HCT116 (cell line): ENCODE data around the gene CEACAM18. TPM values are rescaled to one million over a fixed set of nuclear protein-coding genes. Genes with fewer than 3 reads are reported as not detected.

ENCODE experiments used
- ATAC-seq: fragments of 200-7000 bp; cut with Tn5 transposase; 2 replicates; pipeline ENCODE4 v1.9.1; 2020; ENCODE audit warnings: mild to moderate bottlenecking, moderate library complexity
- BruUV-seq: library from RNA; stranded (reverse); fragments of 400-500 nt; replicated peaks from 2 replicates; lab custom pipeline; 2021; lab: Mats Ljungman, UMichigan
- CTCF ChIA-PET: fragments of 300-600 bp; sonication (Branson Sonifier 250); formaldehyde crosslinking; loops from one replicate; lab custom pipeline; 2021; ENCODE audit warnings: antibody characterized with exemption; lab: Charles Lee
- POLR2A ChIA-PET: fragments of 300-600, 350-600 bp; sonication (Branson Sonifier 250); formaldehyde crosslinking; loops from one replicate; lab custom pipeline; 2021; ENCODE audit warnings: antibody characterized with exemption; lab: Charles Lee
- RAD21 ChIA-PET, 2 experiments: fragments of 300-600 bp; sonication (Branson Sonifier 250); formaldehyde crosslinking; loops; one replicate each; lab custom pipeline; 2023; ENCODE audit warnings: low total read pairs in 2 of 2; ENCODE audit not compliant: uncharacterized antibody in 2 of 2, unreplicated experiment in 2 of 2, low non-redundant PET in 1 of 2; lab: Charles Lee
- DNase-seq: peaks from one replicate; pipeline ENCODE4 v3.0.0-alpha.2; 2010; ENCODE audit warnings: low read depth, low spot score
- H2AFZ ChIP-seq: fragments of 200-600 bp; shearing (Covaris generic), sonication (generic); 2 replicates; pipeline ENCODE4 v1.6.1; 2017; ENCODE audit warnings: low read depth, mixed run types, mixed read lengths, antibody characterized with exemption, low read length; ENCODE audit not compliant: poor library complexity, severe bottlenecking
- H3K27ac ChIP-seq: 2 replicates; pipeline ENCODE4 v1.5.1; 2012; ENCODE audit warnings: low read depth, low read length
- H3K27me3 ChIP-seq: fragments of 200-600 bp; sonication (generic); 2 replicates; pipeline ENCODE4 v1.6.1; 2016; ENCODE audit warnings: mixed run types, low read length, mixed read lengths; ENCODE audit not compliant: insufficient read depth
- H3K36me3 ChIP-seq, 2 experiments: fragments of 200-500 bp in 1 of 2; fragments of 200-600 bp in 1 of 2; sonication (Bioruptor generic) in 1 of 2; sonication (generic) in 1 of 2; 2 replicates each; pipeline versions ENCODE4 v1.5.1 to v1.6.1; 2014 to 2016; ENCODE audit warnings: low read length in 2 of 2, inconsistent platforms in 1 of 2, mixed read lengths in 1 of 2, mixed run types in 1 of 2; ENCODE audit not compliant: insufficient read depth in 2 of 2, control insufficient read depth in 1 of 2
- H3K4me1 ChIP-seq, 2 experiments: fragments of 200-600 bp in 1 of 2; sonication (generic) in 1 of 2; 2 replicates each; pipeline versions ENCODE4 v1.5.1 to v1.6.1; 2012 to 2017; ENCODE audit warnings: low read length in 2 of 2, inconsistent platforms in 1 of 2, mild to moderate bottlenecking in 1 of 2, mixed read lengths in 1 of 2, mixed run types in 1 of 2, moderate library complexity in 1 of 2; ENCODE audit not compliant: insufficient read depth in 2 of 2, control insufficient read depth in 1 of 2
- H3K4me2 ChIP-seq: fragments of 200-600 bp; sonication (generic); 2 replicates; pipeline ENCODE4 v1.6.1; 2017; ENCODE audit warnings: mixed run types, low read length, mixed read lengths
- H3K4me3 ChIP-seq, 2 experiments: fragments of 200-600 bp in 1 of 2; sonication (generic) in 1 of 2; replicated peaks in 1 of 2; 2 replicates each; pipeline ENCODE4 v1.5.1; 2011 to 2016; ENCODE audit warnings: low read length in 2 of 2, control low read depth in 1 of 2, low read depth in 1 of 2, mild to moderate bottlenecking in 1 of 2, mixed read lengths in 1 of 2, mixed run types in 1 of 2
- H3K79me2 ChIP-seq: fragments of 200-600 bp; sonication (generic); 2 replicates; pipeline ENCODE4 v1.6.1; 2017; ENCODE audit warnings: mild to moderate bottlenecking, mixed run types, low read length, moderate library complexity, mixed read lengths; ENCODE audit not compliant: insufficient read depth
- H3K9ac ChIP-seq: fragments of 200-600 bp; sonication (generic); 2 replicates; pipeline ENCODE4 v1.6.1; 2016; ENCODE audit warnings: low read length, mixed read lengths
- H3K9me2 ChIP-seq: fragments of 200-600 bp; sonication (generic), shearing (Covaris generic); 2 replicates; pipeline ENCODE4 v1.6.1; 2017; ENCODE audit warnings: mixed run types, mild to moderate bottlenecking, moderate library complexity; ENCODE audit not compliant: insufficient read depth
- H3K9me3 ChIP-seq, 2 experiments: fragments of 200-500 bp in 1 of 2; fragments of 200-600 bp in 1 of 2; sonication (Bioruptor generic) in 1 of 2; sonication (generic) in 1 of 2; 2 replicates each; pipeline ENCODE4 v1.6.1; 2014 to 2017; ENCODE audit warnings: low read length in 2 of 2, mixed read lengths in 2 of 2, inconsistent platforms in 1 of 2, low read depth in 1 of 2, mild to moderate bottlenecking in 1 of 2, mixed run types in 1 of 2, moderate library complexity in 1 of 2; ENCODE audit not compliant: control insufficient read depth in 1 of 2, insufficient read depth in 1 of 2
- H4K20me1 ChIP-seq: fragments of 200-600 bp; sonication (generic), shearing (Covaris generic); 2 replicates; pipeline ENCODE4 v1.6.1; 2017; ENCODE audit warnings: mixed run types, mild to moderate bottlenecking, moderate library complexity; ENCODE audit not compliant: insufficient read depth
- ATF3 ChIP-seq: IDR thresholded peaks from 2 replicates; pipeline ENCODE4 v1.6.1; 2012
- CTCF ChIP-seq, 3 experiments: fragments of 200-600 bp in 1 of 3; sonication (generic) in 1 of 3; IDR thresholded peaks in 2 of 3; conservative IDR thresholded peaks in 1 of 3; 2 replicates each; pipeline ENCODE4 v1.5.1; 2012 to 2017; ENCODE audit warnings: low read depth in 2 of 3, low read length in 2 of 3, antibody characterized with exemption in 1 of 3, borderline replicate concordance in 1 of 3, control low read depth in 1 of 3, mild to moderate bottlenecking in 1 of 3, mixed read lengths in 1 of 3, mixed run types in 1 of 3, moderate library complexity in 1 of 3; ENCODE audit not compliant: insufficient read depth in 1 of 3
- EGR1 ChIP-seq: IDR thresholded peaks from 2 replicates; pipeline ENCODE4 v1.6.1; 2012; ENCODE audit warnings: low read depth
- ELF1 ChIP-seq: IDR thresholded peaks from 2 replicates; pipeline ENCODE4 v1.6.1; 2012; ENCODE audit warnings: low read depth, borderline replicate concordance
- JUND ChIP-seq: IDR thresholded peaks from 2 replicates; pipeline ENCODE4 v1.6.1; 2012
- POLR2A ChIP-seq: IDR thresholded peaks from 2 replicates; pipeline ENCODE4 v1.7.0; 2011; ENCODE audit warnings: borderline replicate concordance; ENCODE audit not compliant: insufficient read depth, insufficient read length; ENCODE audit errors: extremely low read depth
- POLR2AphosphoS5 ChIP-seq: IDR thresholded peaks from 2 replicates; pipeline ENCODE4 v1.6.1; 2011; ENCODE audit warnings: mild to moderate bottlenecking, low read depth, low read length, moderate library complexity
- SIN3A ChIP-seq: IDR thresholded peaks from 2 replicates; pipeline ENCODE4 v1.6.1; 2012; ENCODE audit warnings: low read depth
- SP1 ChIP-seq: IDR thresholded peaks from 2 replicates; pipeline ENCODE4 v1.6.1; 2012; ENCODE audit warnings: low read depth
- TCF7L2 ChIP-seq: IDR thresholded peaks from 2 replicates; pipeline ENCODE4 v1.7.0; 2011; ENCODE audit warnings: borderline replicate concordance, inconsistent platforms; ENCODE audit not compliant: insufficient read depth, insufficient read length; ENCODE audit errors: extremely low read depth
- YY1 ChIP-seq: IDR thresholded peaks from 2 replicates; pipeline ENCODE4 v1.6.1; 2011; ENCODE audit warnings: low read length, low read depth, moderate library complexity, mild to moderate bottlenecking; ENCODE audit not compliant: insufficient replicate concordance; ENCODE audit errors: extremely low read depth
- intact Hi-C: fragments of 100-400 bp; cut with micrococcal nuclease; formaldehyde crosslinking; loops from 2 replicates; pipeline ENCODE4 v1.10.0; 2022
- total RNA-seq: library from RNA; stranded (reverse); gene quantifications from one replicate; pipeline ENCODE4 v1.2.1, GENCODE V29; 2021; ENCODE audit not compliant: unreplicated experiment

Gene CEACAM18
- total RNA-seq, 1 experiment from 2014 or later, result not detected

- Histone ChIP-seq H4K20me1 (no peaks in the 10 kb centered on the region), H3K27me3 (peaks cover 12% of the 10 kb centered on the region; the same call in 1 of the 2 replicates), H3K4me1 (no peaks in the 10 kb centered on the region), H3K27ac (no peak overlapping the region), H3K9ac (no peak overlapping the region), H3K9me2 (no peaks in the 10 kb centered on the region), H3K79me2 (no peaks in the 10 kb centered on the region), H2AFZ (no peak overlapping the region), H3K36me3 (no peaks in the 10 kb centered on the region), H3K4me2 (no peak overlapping the region), H3K9me3 (no peaks in the 10 kb centered on the region), H3K4me3 (no peak overlapping the region)
- DNase-seq (no peak), ATAC-seq (no peak)
- ChIA-PET RAD21 (no interaction called here), POLR2A (no interaction called here), CTCF (interaction anchor here (1.3 kb wide), 1 partner anchor 11 kb away, joined by 6 read pairs; no protein-coding TSS in a partner anchor)
- no TSS peak for BruUV-seq
- intact Hi-C loops, result no loop called here
- no peak for TF ChIP-seq SP1
- no peak for TF ChIP-seq TCF7L2
- TF ChIP-seq ATF3, result no peak
- TF ChIP-seq JUND, result no peak
- no peak for TF ChIP-seq EGR1
- TF ChIP-seq POLR2A, result no peak
- no peak for TF ChIP-seq SIN3A
- no peak for TF ChIP-seq POLR2AphosphoS5
- TF ChIP-seq CTCF (IDR thresholded peaks at IDR 0.05 in 2 of 3, conservative IDR thresholded peaks at IDR 0.05 in 1 of 3; ENCODE audit: borderline replicate concordance in 1 of 3, insufficient read depth in 1 of 3, low read depth in 2 of 3, low read length in 2 of 3), result no peak
- no peak for TF ChIP-seq ELF1
- no peak for TF ChIP-seq YY1
- TF ChIP-seq, all 23 proteins: peak for 0
These were observed 16.6 kb upstream of the CEACAM18 start for GRCh38 chr19:51461723-51462161.
